HS-5 (cell line): ENCODE measurements around the gene LMO4.

Source experiments
- DNase-seq: peaks from one replicate; pipeline ENCODE4 v3.0.0-alpha.2; 2012; ENCODE audit warnings: low read depth

The LMO4 gene

GRCh38 chr1:87328272-87329050 lies at the start of gene LMO4:
Gene LMO4 (plus strand): TSS chr1:87328880. CDS start chr1:87332016, 3,136 bp downstream.
- peak; percentile 86 for DNase-seq

GRCh38 chr1:87279536-87279875 lies 49.2 kb upstream of the LMO4 start:
- no peak for DNase-seq

- no peak for DNase-seq
Measured at GRCh38 chr1:87279966-87280535, 48.6 kb upstream of the LMO4 start.

GRCh38 chr1:87284456-87285240 lies 44.0 kb upstream of the LMO4 start:
- DNase-seq: no peak

- DNase-seq: no peak
Measured at GRCh38 chr1:87291107-87291506, 37.6 kb upstream of the LMO4 start.

GRCh38 chr1:87292684-87293493 lies 35.8 kb upstream of the LMO4 start:
- DNase-seq: peak; percentile 40

- no peak for DNase-seq
Measured at GRCh38 chr1:87294633-87295032, 34.0 kb upstream of the LMO4 start.

- no peak for DNase-seq
Measured at GRCh38 chr1:87295445-87296110, 33.1 kb upstream of the LMO4 start.

GRCh38 chr1:87296206-87296605 lies 32.5 kb upstream of the LMO4 start:
- no peak for DNase-seq

- DNase-seq: no peak
Measured at GRCh38 chr1:87299661-87300060, 29.0 kb upstream of the LMO4 start.

- DNase-seq: no peak
Measured at GRCh38 chr1:87300628-87301027, 28.1 kb upstream of the LMO4 start.

GRCh38 chr1:87305151-87305550 lies 23.5 kb upstream of the LMO4 start:
- DNase-seq: no peak

GRCh38 chr1:87305762-87306161 lies 22.9 kb upstream of the LMO4 start:
- DNase-seq: no peak

- DNase-seq: no peak
Measured at GRCh38 chr1:87307306-87307705, 21.4 kb upstream of the LMO4 start.

- DNase-seq: no peak
Measured at GRCh38 chr1:87307931-87308330, 20.7 kb upstream of the LMO4 start.

- no peak for DNase-seq
Measured at GRCh38 chr1:87314091-87314490, 14.6 kb upstream of the LMO4 start.

- no peak for DNase-seq
Measured at GRCh38 chr1:87318056-87318650, 10.5 kb upstream of the LMO4 start.

GRCh38 chr1:87318806-87319205 lies 9.9 kb upstream of the LMO4 start:
- no peak for DNase-seq

- no peak for DNase-seq
Measured at GRCh38 chr1:87325982-87326738, 2.5 kb upstream of the LMO4 start.
